NCI-H146 treated with DMSO at 0.1 percent for 48 hours (cell line): ENCODE measurements around the gene FUT1.
"Not testable (repeated sequence)": the region's sequence is repeated elsewhere in the genome, so short reads cannot be mapped to it uniquely, and the experiment has no call there.

Source experiments
- DNase-seq: peaks from one replicate; lab custom pipeline; 2025; ENCODE audit not compliant: unreplicated experiment; lab: John Stamatoyannopoulos, UW

The FUT1 gene

GRCh38 chr19:48718711-48719231 is 33.7 kb downstream of the FUT1 start:
- no peak for DNase-seq

GRCh38 chr19:48718106-48718505 is 34.3 kb downstream of the FUT1 start:
- DNase-seq, result not testable (repeated sequence)

- no peak for DNase-seq
These were observed 35.7 kb downstream of the FUT1 start for GRCh38 chr19:48716562-48717291.

- no peak for DNase-seq
These were observed 36.7 kb downstream of the FUT1 start for GRCh38 chr19:48715681-48716171.

- DNase-seq, result no peak
These were observed 37.4 kb downstream of the FUT1 start for GRCh38 chr19:48714759-48715675.

- DNase-seq, result peak; percentile 99
These were observed 38.3 kb downstream of the FUT1 start for GRCh38 chr19:48713864-48714755.

GRCh38 chr19:48713041-48713863 is 39.2 kb downstream of the FUT1 start:
- DNase-seq, result no peak

- DNase-seq, result no peak
These were observed 41.3 kb downstream of the FUT1 start for GRCh38 chr19:48711106-48711662.

- no peak for DNase-seq
These were observed 44.0 kb downstream of the FUT1 start for GRCh38 chr19:48708471-48708870.

- DNase-seq, result no peak
These were observed 47.0 kb downstream of the FUT1 start for GRCh38 chr19:48705431-48705830.

GRCh38 chr19:48703316-48703715 is 49.1 kb downstream of the FUT1 start:
- no peak for DNase-seq

GRCh38 chr19:48702701-48703100 is 49.7 kb downstream of the FUT1 start:
- DNase-seq, result no peak

- DNase-seq, result no peak
These were observed 54.4 kb downstream of the FUT1 start for GRCh38 chr19:48698046-48698445.
